Activated T-cell treated with anti-CD3 and anti-CD28 coated beads for 4 hours (primary cell): Measurements from ENCODE around the gene PCDHGA5.
A peak's percentile ranks its signal among the peaks of the same experiment; 100 is the strongest.
"Not testable (repeated sequence)": the region's sequence is repeated elsewhere in the genome, so short reads cannot be mapped to it uniquely, and the experiment has no call there.

Experiments used
- DNase-seq: peaks from one replicate; pipeline ENCODE4 v3.0.0-alpha.2; 2020

The PCDHGA5 gene

DNA sequence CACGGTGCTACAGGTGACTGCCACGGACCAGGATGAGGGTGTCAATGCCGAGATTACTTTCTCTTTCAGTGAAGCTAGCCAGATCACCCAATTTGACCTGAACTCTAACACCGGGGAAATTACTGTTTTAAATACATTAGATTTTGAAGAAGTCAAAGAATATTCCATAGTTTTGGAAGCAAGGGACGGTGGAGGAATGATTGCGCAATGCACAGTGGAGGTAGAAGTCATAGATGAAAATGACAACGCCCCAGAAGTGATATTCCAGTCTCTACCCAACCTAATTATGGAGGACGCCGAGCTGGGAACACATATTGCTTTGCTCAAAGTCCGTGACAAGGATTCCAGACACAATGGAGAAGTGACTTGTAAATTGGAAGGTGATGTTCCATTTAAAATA is 24.7 kb downstream of the PCDHGA5 start:
- DNase-seq: no peak

DNA sequence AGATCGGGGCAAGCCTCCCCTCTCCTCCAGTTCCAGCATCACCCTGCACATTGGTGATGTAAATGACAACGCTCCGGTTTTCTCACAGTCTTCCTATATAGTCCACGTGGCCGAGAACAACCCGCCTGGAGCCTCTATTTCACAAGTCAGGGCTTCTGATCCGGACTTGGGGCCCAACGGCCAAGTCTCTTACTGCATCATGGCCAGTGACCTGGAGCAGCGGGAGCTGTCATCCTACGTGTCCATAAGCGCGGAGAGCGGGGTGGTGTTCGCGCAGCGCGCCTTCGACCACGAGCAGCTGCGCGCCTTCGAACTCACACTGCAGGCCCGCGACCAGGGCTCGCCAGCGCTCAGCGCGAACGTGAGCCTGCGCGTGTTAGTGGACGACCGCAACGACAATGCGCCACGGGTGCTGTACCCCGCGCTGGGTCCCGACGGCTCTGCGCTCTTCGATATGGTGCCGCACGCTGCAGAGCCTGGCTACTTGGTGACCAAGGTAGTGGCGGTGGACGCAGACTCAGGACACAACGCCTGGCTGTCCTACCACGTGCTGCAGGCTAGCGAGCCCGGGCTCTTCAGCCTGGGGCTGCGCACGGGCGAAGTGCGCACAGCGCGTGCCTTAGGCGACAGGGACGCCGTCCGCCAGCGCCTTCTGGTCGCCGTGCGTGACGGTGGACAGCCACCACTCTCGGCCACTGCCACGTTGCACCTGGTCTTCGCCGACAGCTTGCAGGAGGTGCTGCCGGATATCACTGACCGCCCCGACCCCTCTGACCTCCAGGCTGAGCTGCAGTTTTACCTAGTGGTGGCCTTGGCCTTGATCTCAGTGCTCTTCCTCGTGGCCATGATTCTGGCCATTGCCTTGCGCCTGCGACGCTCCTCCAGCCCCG is 25.4 kb downstream of the PCDHGA5 start:
- DNase-seq: no peak

DNA sequence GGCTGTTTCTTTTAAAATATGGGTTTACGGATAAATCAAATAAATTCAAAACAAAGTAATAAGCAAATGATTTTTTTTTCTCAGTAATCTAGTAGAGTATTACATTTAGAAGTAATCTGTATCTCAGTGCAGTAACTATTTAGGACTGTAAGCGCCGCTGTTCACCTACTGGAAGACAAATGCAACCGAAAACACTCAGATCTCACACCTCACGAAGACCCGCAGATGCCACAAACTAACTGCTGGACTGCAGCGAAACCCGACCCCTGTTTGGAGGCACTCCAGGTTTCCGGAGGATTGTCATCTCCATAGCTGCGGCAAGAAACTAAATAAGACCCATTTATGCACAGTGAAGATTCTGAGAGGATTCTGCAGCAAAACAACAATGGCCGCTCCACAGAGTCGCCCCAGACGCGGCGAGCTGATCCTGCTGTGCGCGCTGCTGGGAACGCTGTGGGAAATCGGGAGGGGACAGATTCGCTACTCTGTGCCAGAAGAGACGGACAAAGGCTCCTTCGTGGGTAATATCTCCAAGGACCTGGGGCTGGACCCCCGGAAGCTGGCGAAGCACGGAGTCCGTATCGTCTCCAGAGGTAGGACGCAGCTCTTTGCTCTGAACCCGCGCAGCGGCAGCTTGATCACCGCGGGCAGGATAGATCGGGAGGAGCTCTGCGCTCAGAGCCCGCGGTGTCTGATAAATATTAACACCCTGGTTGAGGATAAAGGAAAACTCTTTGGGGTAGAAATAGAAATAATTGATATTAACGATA is 28.7 kb downstream of the PCDHGA5 start, which contains the start of gene PCDHGA8:
Gene PCDHGA8, plus strand, starts transcription at position 205 of the 770 bp plus-strand sequence. Its CDS starts 181 bp downstream, at position 386.
- no peak for DNase-seq

DNA sequence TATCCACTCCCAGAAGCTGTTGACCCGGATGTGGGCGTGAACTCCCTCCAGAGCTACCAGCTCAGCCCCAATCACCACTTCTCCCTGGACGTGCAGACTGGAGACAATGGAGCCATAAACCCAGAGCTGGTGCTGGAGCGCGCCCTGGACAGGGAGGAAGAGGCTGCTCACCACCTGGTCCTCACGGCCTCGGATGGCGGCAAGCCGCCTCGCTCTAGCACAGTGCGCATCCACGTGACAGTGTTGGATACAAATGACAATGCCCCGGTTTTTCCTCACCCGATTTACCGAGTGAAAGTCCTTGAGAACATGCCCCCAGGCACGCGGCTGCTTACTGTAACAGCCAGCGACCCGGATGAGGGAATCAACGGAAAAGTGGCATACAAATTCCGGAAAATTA is 29.3 kb downstream of the PCDHGA5 start:
- DNase-seq: no peak

DNA sequence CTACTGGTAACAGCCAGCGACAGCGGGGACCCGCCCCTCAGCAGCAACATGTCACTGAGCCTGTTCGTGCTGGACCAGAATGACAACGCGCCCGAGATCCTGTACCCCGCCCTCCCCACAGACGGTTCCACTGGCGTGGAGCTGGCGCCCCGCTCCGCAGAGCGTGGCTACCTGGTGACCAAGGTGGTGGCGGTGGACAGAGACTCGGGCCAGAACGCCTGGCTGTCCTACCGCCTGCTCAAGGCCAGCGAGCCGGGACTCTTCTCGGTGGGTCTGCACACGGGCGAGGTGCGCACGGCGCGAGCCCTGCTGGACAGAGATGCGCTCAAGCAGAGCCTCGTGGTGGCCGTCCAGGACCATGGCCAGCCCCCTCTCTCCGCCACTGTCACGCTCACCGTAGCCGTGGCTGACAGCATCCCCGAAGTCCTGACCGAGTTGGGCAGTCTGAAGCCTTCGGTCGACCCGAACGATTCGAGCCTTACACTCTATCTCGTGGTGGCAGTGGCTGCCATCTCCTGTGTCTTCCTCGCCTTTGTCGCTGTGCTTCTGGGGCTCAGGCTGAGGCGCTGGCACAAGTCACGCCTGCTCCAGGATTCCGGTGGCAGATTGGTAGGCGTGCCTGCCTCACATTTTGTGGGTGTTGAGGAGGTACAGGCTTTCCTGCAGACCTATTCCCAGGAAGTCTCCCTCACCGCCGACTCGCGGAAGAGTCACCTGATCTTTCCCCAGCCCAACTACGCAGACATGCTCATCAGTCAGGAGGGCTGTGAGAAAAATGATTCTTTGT is 30.6 kb downstream of the PCDHGA5 start:
- DNase-seq: not testable (repeated sequence)

DNA sequence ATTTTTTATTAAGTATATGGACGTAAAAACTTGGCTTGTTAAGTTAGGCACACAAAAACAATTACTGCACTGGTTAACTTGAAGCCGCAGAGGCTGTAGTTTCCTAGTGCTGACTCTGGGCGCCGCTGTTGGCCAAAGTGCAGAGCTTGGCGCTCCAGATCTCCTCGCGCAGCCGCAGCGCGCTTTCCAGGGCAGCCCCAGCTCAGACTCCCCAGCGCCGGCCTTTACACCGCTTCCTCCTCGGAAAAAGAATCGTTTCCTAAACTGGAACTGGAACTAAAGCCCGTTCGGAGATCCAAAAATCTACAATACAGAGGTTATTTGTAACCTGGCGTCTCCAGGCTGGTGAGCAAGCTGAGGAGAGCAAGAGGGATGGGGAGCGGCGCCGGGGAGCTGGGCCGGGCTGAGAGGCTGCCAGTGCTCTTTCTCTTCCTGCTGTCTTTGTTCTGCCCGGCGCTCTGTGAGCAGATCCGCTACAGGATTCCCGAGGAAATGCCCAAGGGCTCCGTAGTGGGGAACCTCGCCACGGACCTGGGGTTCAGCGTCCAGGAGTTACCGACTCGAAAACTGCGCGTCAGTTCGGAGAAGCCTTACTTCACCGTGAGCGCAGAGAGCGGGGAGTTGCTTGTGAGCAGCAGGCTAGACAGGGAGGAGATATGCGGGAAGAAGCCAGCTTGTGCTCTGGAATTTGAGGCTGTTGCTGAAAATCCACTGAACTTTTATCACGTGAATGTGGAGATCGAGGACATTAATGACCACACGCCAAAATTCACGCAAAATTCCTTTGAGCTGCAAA is 34.0 kb downstream of the PCDHGA5 start, which contains the start of gene PCDHGB5:
Gene PCDHGB5, plus strand, starts transcription at position 192 of the 796 bp plus-strand sequence. Its CDS starts 181 bp downstream, at position 373.
- DNase-seq: not testable (repeated sequence)

DNA sequence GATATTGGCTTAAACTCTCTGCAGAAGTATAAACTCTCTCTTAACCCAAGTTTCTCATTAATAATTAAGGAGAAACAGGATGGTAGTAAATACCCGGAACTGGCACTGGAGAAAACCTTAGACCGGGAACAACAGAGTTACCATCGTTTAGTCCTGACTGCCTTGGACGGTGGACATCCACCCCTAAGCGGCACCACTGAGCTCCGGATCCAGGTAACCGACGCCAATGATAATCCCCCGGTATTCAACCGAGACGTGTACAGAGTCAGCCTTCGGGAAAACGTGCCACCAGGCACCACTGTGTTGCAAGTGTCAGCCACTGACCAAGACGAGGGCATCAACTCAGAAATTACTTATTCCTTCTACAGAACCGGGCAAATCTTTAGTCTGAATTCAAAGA is 34.6 kb downstream of the PCDHGA5 start:
- no peak for DNase-seq

DNA sequence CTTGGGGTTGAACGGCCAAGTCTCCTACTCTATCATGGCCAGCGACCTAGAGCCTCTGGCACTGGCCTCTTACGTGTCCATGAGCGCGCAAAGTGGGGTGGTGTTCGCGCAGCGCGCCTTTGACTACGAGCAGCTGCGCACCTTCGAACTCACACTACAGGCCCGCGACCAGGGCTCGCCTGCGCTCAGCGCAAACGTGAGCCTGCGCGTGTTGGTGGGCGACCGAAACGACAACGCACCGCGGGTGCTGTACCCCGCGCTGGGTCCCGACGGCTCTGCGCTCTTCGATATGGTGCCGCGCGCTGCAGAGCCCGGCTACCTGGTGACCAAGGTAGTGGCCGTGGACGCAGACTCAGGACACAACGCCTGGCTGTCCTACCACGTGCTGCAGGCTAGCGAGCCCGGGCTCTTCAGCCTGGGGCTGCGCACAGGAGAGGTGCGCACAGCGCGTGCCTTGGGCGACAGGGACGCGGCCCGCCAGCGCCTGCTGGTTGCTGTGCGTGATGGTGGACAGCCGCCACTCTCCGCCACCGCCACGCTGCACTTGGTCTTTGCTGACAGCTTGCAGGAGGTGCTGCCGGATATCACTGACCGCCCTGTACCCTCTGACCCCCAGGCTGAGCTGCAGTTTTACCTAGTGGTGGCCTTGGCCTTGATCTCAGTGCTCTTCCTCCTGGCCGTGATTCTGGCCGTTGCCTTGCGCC is 35.7 kb downstream of the PCDHGA5 start:
- no peak for DNase-seq

DNA sequence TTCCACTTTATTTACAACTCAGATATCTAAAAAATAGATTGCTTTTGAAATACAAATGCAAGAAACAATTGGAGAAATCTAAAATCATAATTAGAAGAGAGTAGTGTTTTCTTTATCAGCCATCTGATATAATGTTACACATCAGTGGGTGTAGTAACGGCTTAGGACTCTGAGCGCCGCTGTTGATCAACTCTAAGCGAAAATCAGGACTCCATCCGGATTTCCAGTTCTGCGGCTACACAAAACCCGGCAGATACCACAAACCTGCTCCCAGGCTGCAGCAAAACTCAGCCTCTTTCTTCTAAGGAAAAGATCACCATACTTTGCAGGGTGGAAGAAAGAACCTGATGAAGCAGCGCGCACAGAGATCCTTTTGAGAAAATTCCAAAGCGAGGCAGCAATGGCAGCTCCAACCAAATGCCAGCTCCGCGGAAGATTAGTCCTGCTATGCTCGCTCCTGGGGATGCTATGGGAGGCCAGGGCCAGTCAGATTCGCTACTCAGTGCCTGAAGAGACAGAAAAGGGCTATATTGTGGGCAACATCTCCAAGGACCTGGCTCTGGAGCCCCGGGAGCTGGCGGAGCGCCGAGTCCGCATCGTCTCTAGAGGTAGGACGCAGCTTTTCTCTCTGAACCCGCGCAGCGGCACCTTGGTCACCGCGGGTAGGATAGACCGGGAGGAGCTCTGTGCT is 38.7 kb downstream of the PCDHGA5 start, which contains the start of gene PCDHGA9:
Gene PCDHGA9, plus strand, starts transcription at position 226 of the 691 bp plus-strand sequence. Its CDS starts 175 bp downstream, at position 401.
- no peak for DNase-seq

DNA sequence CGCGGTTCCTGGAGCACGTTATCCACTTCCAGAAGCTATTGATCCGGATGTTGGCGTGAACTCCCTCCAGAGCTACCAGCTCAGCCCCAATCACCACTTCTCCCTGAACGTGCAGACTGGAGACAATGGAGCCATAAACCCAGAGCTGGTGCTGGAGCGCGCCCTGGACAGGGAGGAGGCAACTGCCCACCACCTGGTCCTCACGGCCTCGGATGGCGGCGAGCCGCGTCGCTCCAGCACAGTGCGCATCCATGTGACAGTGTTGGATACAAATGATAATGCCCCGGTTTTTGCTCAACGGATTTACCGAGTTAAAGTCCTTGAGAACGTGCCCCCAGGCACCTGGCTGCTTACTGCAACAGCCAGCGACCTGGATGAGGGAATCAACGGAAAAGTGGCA is 39.4 kb downstream of the PCDHGA5 start:
- no peak for DNase-seq

DNA sequence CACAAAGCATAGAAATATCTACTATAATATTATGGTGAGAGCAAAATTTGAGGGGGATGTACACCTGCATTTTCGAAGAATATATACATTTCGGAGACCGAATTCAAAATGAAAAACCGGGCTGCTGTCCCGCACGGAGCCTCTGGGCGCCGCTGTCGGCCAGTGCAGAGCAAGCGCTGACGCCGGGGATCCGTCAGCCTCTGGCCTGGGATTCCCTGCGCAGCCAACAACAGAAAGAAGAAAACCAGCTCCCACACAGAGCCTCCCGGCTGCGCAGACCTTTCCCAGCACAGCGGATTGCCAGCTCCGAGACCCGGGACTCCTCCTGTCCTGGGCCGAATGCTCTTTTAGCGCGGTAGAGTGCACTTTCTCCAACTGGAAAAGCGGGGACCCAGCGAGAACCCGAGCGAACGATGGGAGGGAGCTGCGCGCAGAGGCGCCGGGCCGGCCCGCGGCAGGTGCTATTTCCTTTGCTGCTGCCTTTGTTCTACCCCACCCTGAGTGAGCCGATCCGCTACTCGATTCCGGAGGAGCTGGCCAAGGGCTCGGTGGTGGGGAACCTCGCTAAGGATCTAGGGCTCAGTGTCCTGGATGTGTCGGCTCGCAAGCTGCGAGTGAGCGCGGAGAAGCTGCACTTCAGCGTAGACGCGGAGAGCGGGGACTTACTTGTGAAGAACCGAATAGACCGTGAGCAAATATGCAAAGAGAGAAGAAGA is 44.0 kb downstream of the PCDHGA5 start, which contains the start of gene PCDHGB6:
Gene PCDHGB6, plus strand, starts transcription at position 232 of the 716 bp plus-strand sequence. Its CDS starts 182 bp downstream, at position 414.
- DNase-seq: not testable (repeated sequence)

DNA sequence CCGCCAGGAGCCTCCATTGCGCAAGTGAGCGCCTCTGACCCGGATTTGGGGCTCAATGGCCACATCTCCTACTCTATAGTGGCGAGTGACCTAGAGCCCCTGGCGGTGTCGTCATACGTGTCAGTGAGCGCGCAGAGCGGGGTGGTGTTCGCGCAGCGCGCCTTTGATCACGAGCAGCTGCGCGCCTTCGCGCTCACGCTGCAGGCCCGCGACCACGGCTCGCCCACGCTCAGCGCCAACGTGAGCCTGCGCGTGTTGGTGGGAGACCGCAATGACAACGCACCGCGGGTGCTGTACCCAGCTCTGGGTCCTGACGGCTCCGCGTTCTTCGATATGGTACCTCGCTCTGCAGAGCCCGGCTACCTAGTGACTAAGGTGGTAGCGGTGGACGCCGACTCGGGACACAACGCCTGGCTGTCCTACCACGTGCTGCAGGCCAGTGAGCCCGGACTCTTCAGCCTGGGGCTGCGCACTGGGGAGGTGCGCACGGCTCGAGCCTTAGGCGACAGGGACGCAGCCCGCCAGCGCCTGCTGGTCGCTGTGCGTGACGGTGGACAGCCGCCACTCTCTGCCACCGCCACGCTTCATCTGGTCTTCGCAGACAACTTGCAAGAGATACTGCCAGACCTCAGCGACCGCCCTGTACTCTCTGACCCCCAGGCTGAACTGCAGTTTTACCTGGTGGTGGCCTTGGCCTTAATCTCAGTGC is 45.8 kb downstream of the PCDHGA5 start:
- DNase-seq: no peak

DNA sequence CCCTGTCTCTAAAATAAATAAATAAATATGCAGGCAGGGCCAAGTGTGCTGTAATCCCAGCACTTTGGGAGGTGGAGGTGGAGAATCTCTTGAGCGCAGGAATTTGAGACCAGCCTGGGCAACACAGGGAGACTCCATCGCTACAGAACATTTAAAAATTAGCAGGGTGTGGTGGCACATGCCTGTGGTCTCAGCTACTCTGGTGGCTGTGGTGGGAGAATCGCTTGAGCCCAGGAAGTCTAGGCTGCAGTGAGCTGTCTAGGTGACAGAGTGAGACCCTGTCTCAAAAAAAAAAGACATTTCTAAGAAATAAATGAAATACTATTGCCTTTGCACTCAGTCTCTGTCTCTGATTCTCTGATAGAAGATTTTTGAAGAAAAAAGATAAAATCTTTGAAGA is 47.6 kb downstream of the PCDHGA5 start:
- DNase-seq: no peak

DNA sequence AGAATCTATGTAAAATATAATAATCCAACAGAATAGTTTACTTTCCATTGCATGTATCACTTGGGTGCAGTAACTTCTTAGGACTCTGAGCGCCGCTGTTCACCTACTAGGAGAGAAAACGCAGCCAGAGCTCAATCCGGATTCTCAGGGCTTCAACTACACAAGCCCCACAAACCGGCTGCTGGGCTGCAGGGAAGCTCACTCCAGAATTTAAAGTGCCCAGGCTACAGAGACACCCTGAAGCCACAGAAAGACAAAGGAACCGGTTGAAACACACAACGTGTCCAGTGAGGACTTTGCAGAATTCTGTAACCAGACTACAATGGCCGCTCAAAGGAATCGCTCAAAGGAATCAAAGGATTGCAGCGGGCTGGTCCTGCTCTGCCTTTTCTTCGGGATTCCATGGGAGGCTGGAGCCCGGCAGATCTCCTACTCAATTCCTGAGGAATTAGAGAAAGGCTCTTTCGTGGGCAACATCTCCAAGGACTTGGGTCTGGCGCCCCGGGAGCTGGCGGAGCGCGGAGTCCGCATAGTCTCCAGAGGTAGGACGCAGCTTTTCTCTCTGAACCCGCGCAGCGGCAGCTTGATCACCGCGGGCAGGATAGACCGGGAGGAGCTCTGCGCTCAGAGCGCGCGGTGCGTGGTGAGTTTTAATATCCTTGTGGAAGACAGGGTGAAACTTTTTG is 49.0 kb downstream of the PCDHGA5 start, which contains the start of gene PCDHGA10:
Gene PCDHGA10, plus strand, starts transcription at position 134 of the 686 bp plus-strand sequence. Its CDS starts 189 bp downstream, at position 323.
- DNase-seq: peak; percentile 53

DNA sequence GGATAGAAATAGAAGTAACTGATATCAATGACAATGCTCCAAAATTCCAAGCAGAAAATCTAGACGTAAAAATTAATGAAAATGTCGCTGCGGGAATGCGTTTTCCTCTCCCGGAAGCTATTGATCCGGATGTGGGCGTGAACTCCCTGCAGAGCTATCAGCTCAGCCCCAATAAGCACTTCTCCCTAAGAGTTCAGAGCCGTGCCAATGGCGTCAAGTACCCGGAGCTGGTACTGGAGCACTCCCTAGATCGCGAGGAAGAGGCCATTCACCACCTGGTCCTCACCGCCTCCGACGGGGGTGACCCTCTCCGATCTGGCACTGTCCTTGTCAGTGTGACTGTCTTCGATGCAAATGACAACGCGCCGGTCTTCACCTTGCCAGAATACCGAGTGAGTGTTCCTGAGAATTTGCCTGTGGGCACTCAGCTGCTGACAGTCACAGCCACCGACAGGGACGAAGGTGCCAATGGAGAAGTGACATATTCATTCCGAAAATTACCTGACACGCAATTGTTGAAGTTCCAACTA is 49.6 kb downstream of the PCDHGA5 start:
- DNase-seq: no peak

DNA sequence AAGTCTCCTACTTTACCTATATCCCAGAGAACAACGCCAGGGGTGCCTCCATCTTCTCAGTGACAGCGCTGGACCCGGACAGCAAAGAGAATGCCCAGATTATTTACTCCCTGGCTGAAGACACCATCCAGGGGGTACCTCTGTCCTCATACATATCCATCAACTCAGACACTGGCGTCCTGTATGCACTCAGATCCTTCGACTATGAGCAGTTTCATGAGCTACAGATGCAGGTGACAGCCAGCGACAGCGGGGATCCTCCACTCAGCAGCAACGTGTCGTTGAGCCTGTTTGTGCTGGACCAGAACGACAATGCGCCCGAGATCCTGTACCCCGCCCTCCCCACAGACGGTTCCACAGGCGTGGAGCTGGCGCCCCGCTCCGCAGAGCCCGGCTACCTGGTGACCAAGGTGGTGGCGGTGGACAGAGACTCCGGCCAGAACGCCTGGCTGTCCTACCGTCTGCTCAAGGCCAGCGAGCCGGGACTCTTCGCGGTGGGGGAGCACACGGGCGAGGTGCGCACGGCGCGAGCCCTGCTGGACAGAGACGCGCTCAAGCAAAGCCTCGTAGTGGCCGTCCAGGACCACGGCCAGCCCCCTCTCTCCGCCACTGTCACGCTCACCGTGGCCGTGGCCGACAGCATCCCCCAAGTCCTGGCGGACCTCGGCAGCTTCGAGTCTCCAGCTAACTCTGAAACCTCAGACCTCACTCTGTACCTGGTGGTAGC is 50.7 kb downstream of the PCDHGA5 start:
- DNase-seq: not testable (repeated sequence)

DNA sequence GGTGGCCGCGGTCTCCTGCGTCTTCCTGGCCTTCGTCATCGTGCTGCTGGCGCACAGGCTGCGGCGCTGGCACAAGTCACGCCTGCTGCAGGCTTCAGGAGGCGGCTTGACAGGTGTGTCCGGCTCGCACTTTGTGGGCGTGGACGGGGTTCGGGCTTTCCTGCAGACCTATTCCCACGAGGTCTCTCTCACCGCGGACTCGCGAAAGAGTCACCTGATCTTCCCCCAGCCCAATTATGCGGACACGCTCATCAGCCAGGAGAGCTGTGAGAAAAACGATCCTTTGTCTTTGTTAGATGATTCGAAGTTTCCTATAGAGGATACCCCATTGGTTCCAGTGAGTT is 51.3 kb downstream of the PCDHGA5 start:
- not testable (repeated sequence) for DNase-seq
